Measurements from ENCODE around the gene SCMH1.

The SCMH1 gene

GRCh38 chr1:40981691-40982448 is 260.2 kb downstream of the SCMH1 start:
- H3K4me3 ChIP-seq (ENCODE audit: low read length) = no peak overlapping the region

DNA sequence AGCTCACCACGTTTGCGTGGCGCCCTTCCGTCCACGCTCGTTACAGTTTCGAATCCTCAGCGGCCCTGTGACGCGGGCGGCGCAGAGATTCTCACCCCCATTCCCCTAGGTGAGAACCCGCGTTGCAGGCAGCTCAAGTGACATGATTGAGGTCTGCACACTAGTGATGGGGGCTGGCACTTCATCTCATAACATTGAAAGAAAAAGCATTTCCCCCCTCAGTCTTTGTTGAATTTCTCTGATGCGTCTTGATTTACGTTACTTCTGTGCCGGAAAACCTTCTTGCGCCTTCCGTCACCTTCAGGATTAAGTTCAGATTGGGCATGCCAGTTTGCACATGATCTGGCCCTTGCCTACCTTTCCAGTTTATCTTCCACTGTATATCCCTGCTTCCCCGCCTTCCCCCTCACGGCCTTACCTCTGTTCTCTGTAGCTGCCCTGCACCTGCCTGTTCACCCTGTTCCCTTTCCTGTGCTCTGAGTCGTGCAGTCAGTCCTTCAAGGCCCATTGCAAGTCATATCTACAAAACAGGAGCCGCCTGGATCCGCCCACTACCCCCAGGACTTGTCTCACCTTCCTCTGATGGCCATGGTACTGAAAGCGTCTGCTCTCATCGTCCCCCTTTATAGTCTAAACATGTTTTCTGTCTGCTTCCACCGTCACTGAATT is 261.5 kb downstream of the SCMH1 start:
- Histone ChIP-seq H3K4me1 (ENCODE audit: insufficient read depth, low read length) (peaks cover 15% of the 10 kb centered on the region), H3K9me3 (ENCODE audit: low read length) (no peaks in the 10 kb centered on the region)

More at GRCh38 chr1:40981691-40982448, 260.2 kb downstream of the SCMH1 start:
- Histone ChIP-seq H3K27me3 (ENCODE audit: insufficient read depth, low read length) (no peaks in the 10 kb centered on the region), H2AFZ (ENCODE audit: low read depth, low read length) (no peak overlapping the region), H3K4me1 (ENCODE audit: insufficient read depth, low read length) (peaks cover 15% of the 10 kb centered on the region), H3K9me3 (ENCODE audit: low read length) (no peaks in the 10 kb centered on the region), H3K36me3 (ENCODE audit: insufficient read depth, low read length) (peaks cover 38% of the 10 kb centered on the region)

DNA sequence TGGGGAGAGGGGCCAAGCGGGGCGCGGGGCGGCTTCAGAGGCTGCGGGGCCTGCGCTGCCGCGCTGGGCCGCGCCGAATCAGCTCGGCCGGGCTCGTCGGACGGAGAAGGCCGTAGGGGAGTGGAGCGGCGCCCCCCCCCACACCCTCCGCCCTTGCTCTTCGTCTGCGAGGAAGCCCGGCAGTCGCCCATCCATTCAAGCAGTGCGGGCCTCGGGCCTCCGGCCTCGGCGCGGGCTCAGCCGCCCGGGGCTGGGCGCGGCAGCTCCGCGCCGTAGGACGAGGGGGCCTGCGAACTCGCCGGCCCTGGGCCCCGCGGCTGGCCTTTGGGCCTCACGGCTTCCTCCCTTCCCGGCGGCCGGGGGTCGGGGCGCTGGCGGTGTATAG is 262.0 kb downstream of the SCMH1 start:
- H3K36me3 ChIP-seq (ENCODE audit: insufficient read depth, low read length) = peaks cover 26% of the 10 kb centered on the region
- peak overlapping the region; percentile 88 for H3K4me3 ChIP-seq (ENCODE audit: low read length)
- no peaks in the 10 kb centered on the region for H3K27me3 ChIP-seq (ENCODE audit: insufficient read depth, low read length)
- peaks cover 15% of the 10 kb centered on the region for H3K4me1 ChIP-seq (ENCODE audit: insufficient read depth, low read length)
- H2AFZ ChIP-seq (ENCODE audit: low read depth, low read length) = peak overlapping the region; percentile 60
- no peaks in the 10 kb centered on the region for H3K9me3 ChIP-seq (ENCODE audit: low read length)

More for the DNA sequence above, 261.5 kb downstream of the SCMH1 start:
- Histone ChIP-seq H3K27me3 (ENCODE audit: insufficient read depth, low read length) (no peaks in the 10 kb centered on the region), H3K4me3 (ENCODE audit: low read length) (peak overlapping the region; percentile 88), H3K36me3 (ENCODE audit: insufficient read depth, low read length) (peaks cover 31% of the 10 kb centered on the region), H2AFZ (ENCODE audit: low read depth, low read length) (peak overlapping the region; percentile 60)

DNA sequence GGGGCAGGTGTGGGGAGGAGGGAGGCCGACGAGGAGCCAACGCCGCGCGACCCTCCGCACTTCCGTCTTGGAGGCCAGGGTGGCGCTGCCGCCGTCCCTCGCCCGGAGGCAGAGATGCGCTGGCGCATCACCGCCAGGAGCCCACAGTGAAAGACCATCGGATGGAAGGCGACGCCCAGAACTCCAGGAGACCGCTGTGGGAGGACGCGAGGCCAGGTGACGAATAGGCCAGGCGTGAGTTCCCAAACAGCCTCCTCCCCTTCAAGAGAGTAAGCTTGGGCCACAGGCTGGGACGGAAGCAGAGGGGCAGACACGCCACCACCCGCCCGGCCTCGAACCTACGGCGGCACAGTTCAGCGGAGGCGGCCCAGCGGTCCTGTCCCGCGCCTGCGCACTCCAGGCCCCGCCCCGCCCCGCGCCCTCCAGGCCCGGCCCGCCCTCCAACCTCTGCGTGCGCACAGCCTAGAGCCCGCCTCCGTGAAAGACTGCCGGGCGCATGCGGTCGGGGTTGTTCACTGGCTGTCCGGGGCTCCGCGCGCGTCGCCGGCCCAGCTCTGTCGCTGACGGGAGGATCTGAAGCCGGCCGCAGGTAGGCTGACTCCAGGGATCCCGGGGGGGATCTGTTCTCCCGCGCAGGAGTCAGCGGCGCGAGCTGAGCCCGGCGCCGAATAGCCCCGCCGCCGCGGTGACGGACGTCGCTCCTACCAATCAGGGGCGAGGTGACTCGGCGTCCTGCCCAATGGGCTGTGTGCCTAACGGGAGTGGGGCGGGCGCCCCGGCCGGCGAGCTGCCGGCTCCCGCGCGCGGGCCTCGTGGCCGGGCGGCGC is 262.7 kb downstream of the SCMH1 start, which contains the start of gene CTPS1:
TSS of gene CTPS1 (plus strand) at position 456 of the 827 bp plus-strand sequence. CDS start 3,595 bp downstream, outside the sequence.
- H3K9me3 ChIP-seq (ENCODE audit: low read length) = no peaks in the 10 kb centered on the region
- H3K27me3 ChIP-seq (ENCODE audit: insufficient read depth, low read length) = no peaks in the 10 kb centered on the region
- peak within 1 kb of the TSS; percentile 88 for H3K4me3 ChIP-seq (ENCODE audit: low read length)
- H3K36me3 ChIP-seq (ENCODE audit: insufficient read depth, low read length) = peaks cover 20% of the 10 kb centered on the region
- H2AFZ ChIP-seq (ENCODE audit: low read depth, low read length) = peak within 1 kb of the TSS; percentile 60
- H3K4me1 ChIP-seq (ENCODE audit: insufficient read depth, low read length) = peaks cover 15% of the 10 kb centered on the region

DNA sequence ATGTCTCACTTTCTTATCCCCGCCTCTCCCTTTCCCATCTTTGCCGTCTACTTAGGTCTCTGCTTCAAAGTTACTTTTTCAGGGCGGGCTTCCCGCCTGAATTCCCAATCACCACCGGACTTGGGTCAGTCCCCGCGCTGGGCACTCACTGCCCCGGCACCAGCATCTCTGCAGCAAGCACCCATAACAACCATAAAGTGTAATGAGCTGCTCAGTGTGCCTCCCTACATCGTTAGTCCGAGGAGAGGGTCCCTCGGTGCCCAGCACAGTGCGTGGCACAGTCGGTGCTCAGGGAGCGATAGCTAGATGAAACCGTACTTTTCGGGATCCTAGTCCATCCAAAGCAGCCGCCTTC is 263.2 kb downstream of the SCMH1 start:
- Histone ChIP-seq H2AFZ (ENCODE audit: low read depth, low read length) (peak overlapping the region; percentile 41), H3K4me3 (ENCODE audit: low read length) (peak overlapping the region; percentile 88), H3K27me3 (ENCODE audit: insufficient read depth, low read length) (no peaks in the 10 kb centered on the region), H3K9me3 (ENCODE audit: low read length) (no peaks in the 10 kb centered on the region), H3K36me3 (ENCODE audit: insufficient read depth, low read length) (peaks cover 14% of the 10 kb centered on the region), H3K4me1 (ENCODE audit: insufficient read depth, low read length) (peaks cover 15% of the 10 kb centered on the region)

- Histone ChIP-seq H3K4me3 (ENCODE audit: low read length) (no peak overlapping the region), H3K36me3 (ENCODE audit: insufficient read depth, low read length) (peaks cover 4% of the 10 kb centered on the region), H3K27me3 (ENCODE audit: insufficient read depth, low read length) (no peaks in the 10 kb centered on the region), H2AFZ (ENCODE audit: low read depth, low read length) (no peak overlapping the region), H3K9me3 (ENCODE audit: low read length) (no peaks in the 10 kb centered on the region), H3K4me1 (ENCODE audit: insufficient read depth, low read length) (peaks cover 15% of the 10 kb centered on the region)
Observed at GRCh38 chr1:40977716-40978115, 264.4 kb downstream of the SCMH1 start.
